A375 (cell line): Measurements from ENCODE around the gene MCL1. TPM values are rescaled to one million over a fixed set of nuclear protein-coding genes. Genes with fewer than 3 reads are reported as not detected.

Source experiments
- small RNA-seq: library from RNA; depleted of rRNA; stranded (forward); fragments of <200 nt; gene quantifications from one replicate; pipeline ENCODE3, GENCODE V24; 2014
- total RNA-seq: library from RNA; depleted of rRNA; stranded (reverse); fragments of >200 nt; shearing (Covaris generic); gene quantifications from 2 replicates; pipeline ENCODE4 v1.2.3, GENCODE V29; 2014; rRNA removed

The MCL1 gene
- total RNA-seq, result 345 and 434 TPM in 2 replicates

GRCh38 chr1:150579110-150579944 lies at the start of gene MCL1:
Gene MCL1 (minus strand): TSS chr1:150579610. CDS start chr1:150579530, 80 bp downstream.

GRCh38 chr1:150548632-150549495 lies 30.5 kb downstream of the MCL1 start, which contains the start of gene ADAMTSL4:
Gene ADAMTSL4 (plus strand): TSS chr1:150549408. CDS start chr1:150552289, 2,881 bp downstream.

Small RNAs within 50 kb of the gene (small RNA-seq; reads per million reads assigned to genes)
- gene MIR4257, result not detected
- gene RF00015, result not detected
- not detected for gene RF00561
- not detected for gene RN7SL473P
- gene RN7SL600P, result not detected

Other genes starting within 250 kb of the MCL1 start
- gene RPRD2, start 215.5 kb downstream of the MCL1 start, total RNA-seq, result 13.9 and 14.1 TPM in 2 replicates
- 35.7 and 40.2 TPM in 2 replicates for gene TARS2, start 92.2 kb downstream of the MCL1 start, total RNA-seq
- 18.4 and 18.6 TPM in 2 replicates for gene ECM1, start 71.5 kb downstream of the MCL1 start, total RNA-seq
- gene FALEC, start 63.9 kb downstream of the MCL1 start, total RNA-seq, result 2.6 TPM in 1 of 2 replicates, not detected in the other
- gene ADAMTSL4, start 30.2 kb downstream of the MCL1 start, total RNA-seq, result 7.7 and 8.9 TPM in 2 replicates
- gene ENSA, start 50.0 kb upstream of the MCL1 start, total RNA-seq, result 171 and 181 TPM in 2 replicates
- gene GOLPH3L, start 117.5 kb upstream of the MCL1 start, total RNA-seq, result 6.1 and 7.9 TPM in 2 replicates
- gene HORMAD1, start 141.3 kb upstream of the MCL1 start, total RNA-seq, result not detected in 2 replicates
- 1.5 and 1.7 TPM in 2 replicates for gene CTSS, start 186.2 kb upstream of the MCL1 start, total RNA-seq
- 3.5 and 6.1 TPM in 2 replicates for gene CTSK, start 228.7 kb upstream of the MCL1 start, total RNA-seq